Erythroblast (primary cell): Measurements from ENCODE around the gene RPRD1A.

ENCODE experiments used
- GATA1 ChIP-seq: IDR thresholded peaks from 2 replicates; pipeline ENCODE4 v1.6.1; 2011; ENCODE audit warnings: low read depth, mild to moderate bottlenecking, control low read depth, low read length, moderate library complexity
- POLR2A ChIP-seq: IDR thresholded peaks from 2 replicates; pipeline ENCODE4 v1.6.1; 2011; ENCODE audit warnings: mild to moderate bottlenecking, low read length

DNA sequence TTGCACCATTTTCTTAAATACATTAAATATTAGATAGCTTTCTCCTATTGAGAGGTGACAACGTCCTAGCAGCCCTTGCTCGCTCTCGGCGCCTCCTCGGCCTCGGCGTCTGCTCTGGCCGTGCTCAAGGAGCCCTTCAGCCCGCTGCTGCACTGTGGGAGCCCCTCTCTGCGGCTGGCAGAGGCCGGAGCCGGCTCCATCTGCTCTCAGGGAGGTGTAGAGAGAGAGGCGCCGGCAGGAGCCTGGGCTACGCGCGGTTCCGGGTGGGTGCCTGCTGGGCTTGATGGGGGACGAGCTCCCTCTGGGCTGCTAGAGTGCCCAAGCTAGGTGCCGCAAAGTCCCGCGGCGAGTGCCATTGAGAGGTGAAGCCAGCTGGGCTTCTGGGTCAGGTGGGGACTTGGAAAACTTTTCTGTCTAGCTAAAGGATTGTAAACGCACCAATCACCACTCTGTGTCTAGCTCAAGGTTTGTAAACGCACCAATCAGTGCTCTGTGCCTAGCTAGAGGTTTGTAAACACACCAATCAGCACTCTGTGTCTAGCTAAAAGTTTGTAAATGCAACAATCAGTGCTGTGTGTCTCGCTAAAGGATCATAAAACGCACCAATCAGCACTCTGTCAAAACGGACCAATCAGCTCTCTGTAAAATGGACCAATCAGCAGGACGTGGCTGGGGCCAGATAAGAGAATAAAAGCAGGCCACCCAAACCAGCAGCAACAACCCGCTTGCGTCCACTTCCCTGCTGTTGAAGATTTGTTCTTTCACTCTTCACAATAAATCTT lies 3.1 kb downstream of the RPRD1A start:
- TF ChIP-seq POLR2A (no peak), GATA1 (no peak)
